K562 (cell line): ENCODE data around the gene COG7.

ENCODE experiments used
- ATF7 ChIP-seq: fragments of 450-650 bp; IDR thresholded peaks from 2 replicates; pipeline ENCODE4 v1.7.1; 2014; ENCODE audit warnings: mild to moderate bottlenecking, moderate library complexity
- C11orf30 ChIP-seq: fragments of 450-650 bp; IDR thresholded peaks from 2 replicates; pipeline ENCODE4 v1.6.1; 2016; ENCODE audit warnings: low read depth, mild to moderate bottlenecking
- FOXM1 ChIP-seq, 2 experiments: fragments of 450-650 bp in 1 of 2; sonication (generic) in 1 of 2; formaldehyde crosslinking in 1 of 2; IDR thresholded peaks; 2 replicates each; pipeline versions ENCODE4 v1.6.1 to v1.9.0; 2017 to 2022; ENCODE audit warnings: low read depth in 2 of 2, mild to moderate bottlenecking in 2 of 2, missing genetic modification reagents in 1 of 2, moderate library complexity in 1 of 2
- HDAC3 ChIP-seq: fragments of 450-650 bp; IDR thresholded peaks from 2 replicates; pipeline ENCODE4 v1.6.1; 2018; ENCODE audit warnings: borderline replicate concordance, mild to moderate bottlenecking, moderate library complexity; ENCODE audit not compliant: partially characterized antibody
- ILF3 ChIP-seq: fragments of 450-650 bp; IDR thresholded peaks from 2 replicates; pipeline ENCODE4 v1.6.1; 2018; ENCODE audit warnings: antibody characterized with exemption, mild to moderate bottlenecking, moderate library complexity, borderline replicate concordance
- JUN ChIP-seq, 2 experiments: sonication (generic) in 1 of 2; formaldehyde crosslinking in 1 of 2; IDR thresholded peaks; 2 replicates each; pipeline versions ENCODE4 v1.6.1 to v1.8.0; 2012 to 2022; ENCODE audit warnings: borderline replicate concordance in 2 of 2, mild to moderate bottlenecking in 2 of 2, improper control_type of control experiment in 1 of 2, low read depth in 1 of 2, low read length in 1 of 2, missing genetic modification reagents in 1 of 2
- KLF16 ChIP-seq: IDR thresholded peaks from 2 replicates; pipeline ENCODE4 v1.6.1; 2016; ENCODE audit warnings: antibody characterized with exemption
- ZBTB7A ChIP-seq: IDR thresholded peaks from 2 replicates; pipeline ENCODE4 v1.6.1; 2011; ENCODE audit warnings: low read depth, mild to moderate bottlenecking, low read length, moderate library complexity, borderline replicate concordance; ENCODE audit not compliant: control insufficient read depth
- ZNF24 ChIP-seq: fragments of 450-650 bp; IDR thresholded peaks from 2 replicates; pipeline ENCODE4 v1.6.1; 2016
- ZNF41 ChIP-seq: fragments of 250-450 bp; sonication (Bioruptor Pico); conservative IDR thresholded peaks from 2 replicates; pipeline ENCODE4 v1.4.0; 2020; ENCODE audit warnings: mild to moderate bottlenecking
- ZNF589 ChIP-seq: fragments of 200-800 bp; sonication (Bioruptor generic); IDR thresholded peaks from 2 replicates; pipeline ENCODE4 v1.6.1; 2016; ENCODE audit warnings: low read depth, missing genetic modification characterization, missing compliant biosample characterization
- TF ChIP-seq, protein P1 (sequence below), 3 experiments: IDR thresholded peaks in 2 of 3; conservative IDR thresholded peaks in 1 of 3; 2 replicates each; pipeline ENCODE4 v1.5.1; 2011 to 2012; ENCODE audit warnings: low read length in 3 of 3, mild to moderate bottlenecking in 3 of 3, control low read depth in 2 of 3, improper control_type of control experiment in 1 of 3, inconsistent platforms in 1 of 3, low read depth in 1 of 3, mixed read lengths in 1 of 3, moderate library complexity in 1 of 3; ENCODE audit not compliant: insufficient read depth in 2 of 3
- TF ChIP-seq, protein P2 (sequence below): fragments of 450-650 bp; IDR thresholded peaks from 2 replicates; pipeline ENCODE4 v1.6.1; 2016; ENCODE audit warnings: missing biosample characterization, missing genetic modification characterization
- TF ChIP-seq, protein P3 (sequence below): fragments of 200-800 bp; sonication (Bioruptor generic); IDR thresholded peaks from 2 replicates; pipeline ENCODE4 v1.6.1; 2017; ENCODE audit warnings: missing genetic modification characterization, missing compliant biosample characterization

DNA sequence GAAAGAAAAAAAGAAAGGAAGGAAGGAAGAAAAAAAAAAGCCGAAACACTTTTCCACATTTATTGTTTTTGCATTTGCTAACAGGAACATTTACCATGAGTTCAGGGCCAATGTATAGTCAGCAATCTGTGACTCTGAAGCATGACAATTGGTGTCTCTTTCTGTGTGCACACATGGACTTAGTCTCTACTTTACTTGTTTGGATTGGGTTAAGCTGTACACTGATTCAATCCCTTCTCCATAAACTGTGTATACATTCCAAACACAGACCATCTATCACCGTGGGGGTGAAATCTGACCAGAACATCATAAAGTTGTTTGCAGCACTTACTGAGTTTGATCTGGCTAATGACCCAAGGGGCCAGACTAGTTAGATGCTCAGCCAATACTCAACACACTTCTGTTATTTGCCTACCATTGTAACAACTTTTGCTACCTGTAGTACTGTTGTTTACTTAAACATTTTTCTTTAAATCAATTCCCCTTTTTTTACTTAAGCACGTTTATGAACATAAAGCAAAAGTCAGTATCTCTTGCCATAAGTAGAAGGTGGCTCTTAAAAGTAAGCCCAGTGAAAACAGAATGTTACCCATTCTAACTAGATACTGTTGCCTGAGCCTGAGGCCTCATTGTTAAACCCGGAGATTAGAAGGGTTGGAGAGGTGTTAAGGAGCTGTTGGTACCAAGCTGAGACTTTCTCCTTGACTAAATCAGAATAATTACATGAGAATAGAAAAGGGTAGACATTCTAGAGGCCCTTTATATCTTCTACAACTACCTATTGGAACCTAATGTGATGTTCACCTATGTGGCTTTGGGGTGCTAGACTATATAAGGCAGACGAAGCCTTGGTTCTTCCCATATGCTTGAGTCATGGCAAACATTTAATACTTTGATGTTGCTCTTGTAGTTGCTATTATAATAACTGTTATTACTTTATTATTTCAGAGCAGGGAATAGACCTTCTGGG is 109.1 kb downstream of the COG7 start:
- TF ChIP-seq FOXM1 (IDR thresholded peaks at IDR 0.05; ENCODE audit: low read depth) (no peak), FOXM1 (CRISPR knock-in tag; IDR thresholded peaks at IDR 0.05; ENCODE audit: low read depth) (no peak), ZBTB7A (no peak), HDAC3 (no peak), C11orf30 (no peak), KLF16 (no peak), ILF3 (no peak), ZNF41 (CRISPR knock-in tag) (no peak), JUN (IDR thresholded peaks at IDR 0.05; ENCODE audit: borderline replicate concordance, low read depth, low read length) (no peak), JUN (CRISPR knock-in tag; IDR thresholded peaks at IDR 0.05; ENCODE audit: borderline replicate concordance) (no peak), ZNF24 (no peak), ZNF589 (no peak), ATF7 (no peak)
- TF ChIP-seq, protein P1, sequence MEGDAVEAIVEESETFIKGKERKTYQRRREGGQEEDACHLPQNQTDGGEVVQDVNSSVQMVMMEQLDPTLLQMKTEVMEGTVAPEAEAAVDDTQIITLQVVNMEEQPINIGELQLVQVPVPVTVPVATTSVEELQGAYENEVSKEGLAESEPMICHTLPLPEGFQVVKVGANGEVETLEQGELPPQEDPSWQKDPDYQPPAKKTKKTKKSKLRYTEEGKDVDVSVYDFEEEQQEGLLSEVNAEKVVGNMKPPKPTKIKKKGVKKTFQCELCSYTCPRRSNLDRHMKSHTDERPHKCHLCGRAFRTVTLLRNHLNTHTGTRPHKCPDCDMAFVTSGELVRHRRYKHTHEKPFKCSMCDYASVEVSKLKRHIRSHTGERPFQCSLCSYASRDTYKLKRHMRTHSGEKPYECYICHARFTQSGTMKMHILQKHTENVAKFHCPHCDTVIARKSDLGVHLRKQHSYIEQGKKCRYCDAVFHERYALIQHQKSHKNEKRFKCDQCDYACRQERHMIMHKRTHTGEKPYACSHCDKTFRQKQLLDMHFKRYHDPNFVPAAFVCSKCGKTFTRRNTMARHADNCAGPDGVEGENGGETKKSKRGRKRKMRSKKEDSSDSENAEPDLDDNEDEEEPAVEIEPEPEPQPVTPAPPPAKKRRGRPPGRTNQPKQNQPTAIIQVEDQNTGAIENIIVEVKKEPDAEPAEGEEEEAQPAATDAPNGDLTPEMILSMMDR (IDR thresholded peaks at IDR 0.05 in 2 of 3, conservative IDR thresholded peaks at IDR 0.05 in 1 of 3; ENCODE audit: insufficient read depth in 2 of 3, low read depth in 1 of 3, low read length in 3 of 3), result no peak
- TF ChIP-seq, protein P2, sequence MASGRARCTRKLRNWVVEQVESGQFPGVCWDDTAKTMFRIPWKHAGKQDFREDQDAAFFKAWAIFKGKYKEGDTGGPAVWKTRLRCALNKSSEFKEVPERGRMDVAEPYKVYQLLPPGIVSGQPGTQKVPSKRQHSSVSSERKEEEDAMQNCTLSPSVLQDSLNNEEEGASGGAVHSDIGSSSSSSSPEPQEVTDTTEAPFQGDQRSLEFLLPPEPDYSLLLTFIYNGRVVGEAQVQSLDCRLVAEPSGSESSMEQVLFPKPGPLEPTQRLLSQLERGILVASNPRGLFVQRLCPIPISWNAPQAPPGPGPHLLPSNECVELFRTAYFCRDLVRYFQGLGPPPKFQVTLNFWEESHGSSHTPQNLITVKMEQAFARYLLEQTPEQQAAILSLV (tag), result no peak
- TF ChIP-seq, protein P3, sequence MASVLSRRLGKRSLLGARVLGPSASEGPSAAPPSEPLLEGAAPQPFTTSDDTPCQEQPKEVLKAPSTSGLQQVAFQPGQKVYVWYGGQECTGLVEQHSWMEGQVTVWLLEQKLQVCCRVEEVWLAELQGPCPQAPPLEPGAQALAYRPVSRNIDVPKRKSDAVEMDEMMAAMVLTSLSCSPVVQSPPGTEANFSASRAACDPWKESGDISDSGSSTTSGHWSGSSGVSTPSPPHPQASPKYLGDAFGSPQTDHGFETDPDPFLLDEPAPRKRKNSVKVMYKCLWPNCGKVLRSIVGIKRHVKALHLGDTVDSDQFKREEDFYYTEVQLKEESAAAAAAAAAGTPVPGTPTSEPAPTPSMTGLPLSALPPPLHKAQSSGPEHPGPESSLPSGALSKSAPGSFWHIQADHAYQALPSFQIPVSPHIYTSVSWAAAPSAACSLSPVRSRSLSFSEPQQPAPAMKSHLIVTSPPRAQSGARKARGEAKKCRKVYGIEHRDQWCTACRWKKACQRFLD, result no peak
